GM18951 (cell line): ENCODE measurements around the gene ZNF620.

ENCODE experiments used
- POLR2A ChIP-seq: IDR thresholded peaks from 4 replicates; pipeline ENCODE4 v1.6.1; 2011; ENCODE audit warnings: mild to moderate bottlenecking; ENCODE audit not compliant: insufficient read length, insufficient read depth; ENCODE audit errors: extremely low read depth
- in situ Hi-C: fragments of 300-500 bp; cut with MboI; formaldehyde crosslinking; loops from one replicate; pipeline ENCODE4 v1.12.0; 2022; ENCODE audit warnings: low sequenced_read_pairs, mixed read lengths, inconsistent platforms; ENCODE audit not compliant: unreplicated experiment

Gene ZNF620

GRCh38 chr3:40521254-40521653 lies 15.4 kb downstream of the ZNF620 start:
- in situ Hi-C loops = no loop called here
- TF ChIP-seq POLR2A = no peak

DNA sequence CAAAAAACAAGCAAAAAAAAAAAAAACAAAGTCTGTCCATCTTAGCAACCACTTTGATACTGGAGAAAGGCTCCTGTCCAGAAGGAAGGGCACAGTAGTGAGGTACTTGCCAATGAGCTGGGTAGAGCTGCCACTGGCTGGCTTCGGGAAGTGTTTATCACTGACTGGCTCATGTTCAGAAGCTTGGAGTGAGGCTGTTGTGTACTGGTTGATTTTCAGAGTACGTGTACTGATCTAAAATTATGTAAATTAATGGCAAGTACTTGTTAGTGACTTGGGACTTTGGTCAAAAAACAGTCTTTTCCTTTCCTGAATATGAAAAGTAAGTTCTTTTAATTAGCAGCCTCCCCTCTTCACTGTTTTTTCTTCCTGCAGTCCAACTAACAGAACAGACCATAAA lies 17.9 kb downstream of the ZNF620 start:
- no peak for TF ChIP-seq POLR2A
- in situ Hi-C loops = no loop called here

GRCh38 chr3:40524222-40524567 lies 18.4 kb downstream of the ZNF620 start:
- no peak for TF ChIP-seq POLR2A
- in situ Hi-C loops = no loop called here

DNA sequence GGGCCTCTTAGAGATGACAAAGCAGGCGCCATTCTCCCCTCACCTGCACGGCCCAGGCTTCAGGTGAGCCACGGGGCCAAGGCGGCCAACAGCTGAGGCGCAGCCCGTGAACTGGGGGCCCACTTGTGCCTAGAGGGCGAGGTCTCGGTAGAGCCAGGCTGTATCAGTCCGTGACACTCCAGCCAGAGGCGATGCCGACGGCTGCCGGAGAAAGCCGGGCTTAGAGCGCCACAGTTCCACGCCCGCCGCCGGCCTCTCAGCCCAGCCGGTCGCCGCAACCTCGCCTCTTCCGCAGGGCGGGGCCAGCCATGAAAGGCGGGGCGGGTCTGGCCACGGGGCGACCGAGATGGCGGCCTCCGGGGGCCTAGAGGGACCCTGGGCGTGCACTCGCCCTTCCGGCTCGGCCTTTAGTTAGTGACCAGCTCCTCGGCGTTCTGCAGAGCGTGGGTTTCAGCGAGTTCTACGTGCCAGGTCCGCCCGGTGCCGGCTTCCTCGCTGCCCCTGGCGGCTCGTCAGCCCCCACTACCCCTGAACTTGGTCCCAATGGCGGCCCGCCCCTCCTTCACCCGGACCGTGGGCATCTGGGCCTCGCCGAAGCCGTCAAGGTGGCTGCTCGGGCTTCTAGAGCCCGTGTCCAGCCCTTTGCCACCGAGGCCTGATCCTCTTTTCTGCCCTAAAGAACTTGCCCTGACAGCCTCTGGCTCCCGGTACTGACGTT lies 18.9 kb downstream of the ZNF620 start, which contains the start of gene ZNF621:
TSS of gene ZNF621 (plus strand) at position 393 of the 718 bp plus-strand sequence. CDS start 881 bp downstream, outside the sequence.
- TF ChIP-seq POLR2A = peak; percentile 97
- in situ Hi-C loops = no loop called here

DNA sequence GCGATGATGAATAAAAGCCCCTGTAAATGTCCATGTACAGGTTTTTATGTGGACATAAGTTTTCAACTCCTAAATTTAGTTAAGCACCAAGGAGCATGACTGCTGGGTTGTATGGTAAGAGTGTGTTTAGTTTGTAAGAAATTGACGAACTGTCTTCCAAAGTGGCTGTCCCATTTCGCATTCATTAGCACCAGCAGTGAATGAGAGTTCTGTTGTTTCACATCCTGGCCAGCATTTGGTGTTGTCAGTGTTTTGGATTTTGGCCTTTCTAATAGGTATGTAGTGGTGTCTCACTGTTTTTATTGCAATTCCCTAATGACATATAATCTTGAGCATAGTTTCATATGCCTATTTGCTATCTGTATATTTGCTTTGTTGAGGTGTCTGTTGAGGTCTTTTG lies 22.6 kb downstream of the ZNF620 start:
- in situ Hi-C loops = no loop called here

DNA sequence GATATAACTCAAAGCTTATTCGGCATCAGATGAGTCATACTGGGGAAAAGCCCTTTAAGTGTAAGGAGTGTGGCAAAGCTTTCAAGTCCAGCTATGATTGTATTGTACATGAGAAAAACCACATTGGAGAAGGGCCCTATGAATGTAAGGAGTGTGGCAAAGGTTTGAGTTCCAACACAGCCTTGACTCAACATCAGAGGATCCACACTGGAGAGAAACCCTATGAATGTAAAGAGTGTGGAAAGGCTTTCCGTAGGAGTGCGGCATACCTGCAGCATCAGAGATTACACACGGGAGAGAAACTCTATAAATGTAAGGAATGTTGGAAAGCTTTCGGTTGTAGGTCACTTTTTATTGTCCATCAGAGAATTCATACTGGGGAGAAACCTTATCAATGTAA lies 26.4 kb downstream of the ZNF620 start:
- in situ Hi-C loops = no loop called here
- no peak for TF ChIP-seq POLR2A

More for the DNA sequence above, 22.6 kb downstream of the ZNF620 start:
- TF ChIP-seq POLR2A = no peak

DNA sequence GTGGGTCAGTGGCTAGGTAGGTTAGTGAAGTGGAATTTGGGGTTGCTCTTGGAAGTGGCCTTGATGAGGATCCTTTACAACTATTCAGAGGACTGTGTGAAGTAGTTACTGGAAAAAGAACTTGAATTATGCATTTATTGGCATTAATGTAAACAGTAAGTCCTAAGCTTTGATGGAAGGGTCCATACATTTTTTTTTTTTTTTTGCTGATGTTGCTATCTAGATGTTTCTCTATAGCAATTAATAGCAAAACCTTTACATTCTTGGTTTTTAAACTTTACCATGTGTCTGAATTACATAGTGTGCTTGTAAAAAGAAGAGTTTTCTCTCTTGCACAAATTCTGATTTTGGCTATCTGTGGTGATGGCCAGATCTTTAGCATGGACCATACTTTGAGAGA lies 28.4 kb downstream of the ZNF620 start:
- in situ Hi-C loops = no loop called here
- TF ChIP-seq POLR2A = no peak

DNA sequence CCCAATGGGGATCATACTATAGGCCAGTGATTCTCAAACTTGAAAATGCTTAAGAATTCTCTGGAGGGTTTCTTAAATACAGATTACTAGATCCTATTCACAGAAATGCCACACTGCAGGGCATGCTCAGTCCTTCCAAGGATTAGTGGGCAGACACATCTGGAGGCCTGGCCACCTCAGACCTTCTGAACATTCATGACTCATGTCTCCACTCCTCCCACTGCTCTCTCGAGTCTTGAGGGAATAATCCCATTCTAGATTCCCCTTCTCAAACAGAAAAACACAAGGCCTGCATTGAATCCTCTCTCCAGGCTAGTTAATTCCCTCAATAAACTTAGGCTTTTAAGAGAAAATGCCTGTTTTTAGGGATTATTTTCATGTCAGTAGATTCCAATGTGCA lies 41.0 kb downstream of the ZNF620 start:
- no peak for TF ChIP-seq POLR2A
- in situ Hi-C loops = no loop called here

- no peak for TF ChIP-seq POLR2A
- in situ Hi-C loops = loop anchor here (25.0 kb wide), 1 partner anchor 213 kb away; no protein-coding TSS in a partner anchor
Measured at GRCh38 chr3:40550167-40550566, 44.3 kb downstream of the ZNF620 start.

GRCh38 chr3:40557575-40558161 lies 51.8 kb downstream of the ZNF620 start:
- in situ Hi-C loops = loop anchor here (25.0 kb wide), 1 partner anchor 220 kb away; no protein-coding TSS in a partner anchor
- TF ChIP-seq POLR2A = no peak

DNA sequence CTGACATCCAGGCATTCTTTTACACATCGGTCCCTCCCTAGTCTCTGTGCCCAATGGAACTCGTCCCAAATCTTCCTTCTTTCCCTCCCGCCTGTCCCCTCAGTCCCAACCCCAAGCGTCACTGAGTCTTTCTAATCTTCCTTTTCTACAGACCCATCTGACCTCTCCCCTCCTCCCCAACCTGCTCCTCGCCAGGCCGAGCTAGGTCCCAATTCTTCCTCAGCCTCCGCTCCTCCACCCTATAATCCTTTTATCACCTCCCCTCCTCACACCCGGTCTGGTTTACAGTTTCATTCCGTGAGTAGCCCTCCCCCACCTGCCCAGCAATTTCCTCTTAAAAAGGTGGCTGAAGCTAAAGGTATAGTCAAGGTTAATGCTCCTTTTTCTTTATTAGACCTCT lies 56.6 kb downstream of the ZNF620 start:
- in situ Hi-C loops = loop anchor here (25.0 kb wide), 1 partner anchor 225 kb away; no protein-coding TSS in a partner anchor

- in situ Hi-C loops = loop anchor here (25.0 kb wide), 1 partner anchor 228 kb away; no protein-coding TSS in a partner anchor
Measured at GRCh38 chr3:40565629-40566028, 59.8 kb downstream of the ZNF620 start.

GRCh38 chr3:40566694-40567093 lies 60.9 kb downstream of the ZNF620 start:
- no peak for TF ChIP-seq POLR2A
- in situ Hi-C loops = loop anchor here (25.0 kb wide), 1 partner anchor 229 kb away; no protein-coding TSS in a partner anchor
